Measurements from ENCODE around the gene ZNF653.
A peak's percentile ranks its signal among the peaks of the same experiment; 100 is the strongest.

GRCh38 chr19:11528551-11529341, 23.1 kb upstream of the ZNF653 start, which contains the start of gene ECSIT:
- TF ChIP-seq CTCF (IDR thresholded peaks at IDR 0.05; ENCODE audit: insufficient read depth, low read length) (no peak), GABPA (IDR thresholded peaks at IDR 0.05; ENCODE audit: low read depth) (peak; percentile 84), POLR2AphosphoS5 (IDR thresholded peaks at IDR 0.05; ENCODE audit: low read depth) (peak; percentile 51; the same call in 1 of the 2 replicates)
